ENCODE measurements around the gene RFXANK.

DNA sequence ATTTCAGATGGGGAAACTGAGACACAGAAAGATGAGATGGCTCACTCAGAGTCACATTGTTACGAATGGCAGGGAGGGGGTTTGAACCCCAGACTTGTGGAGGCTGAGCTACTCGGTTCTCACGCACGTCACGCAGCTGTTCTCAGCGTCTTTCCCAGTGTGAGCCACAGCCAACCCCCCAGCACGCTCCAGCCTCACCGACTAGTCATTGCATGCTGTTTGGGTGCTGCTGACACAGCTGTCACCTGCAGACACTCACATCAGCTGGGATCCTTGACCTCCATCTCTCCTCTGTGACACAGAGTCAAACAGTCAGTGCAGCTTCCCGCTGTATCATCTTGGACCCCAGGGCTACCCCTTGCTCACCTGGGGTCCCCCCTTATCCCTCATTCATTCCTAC lies 17.3 kb downstream of the RFXANK start:
- no peak for TF ChIP-seq CTCF (conservative IDR thresholded peaks at IDR 0.05; ENCODE audit: low read length)
- no peak for TF ChIP-seq EZH2phosphoT487 (IDR thresholded peaks at IDR 0.05; ENCODE audit: borderline replicate concordance)

Measured in Loucy (cell line).